GM23338 (cell line): ENCODE measurements around the gene CHCHD3. TPM values are rescaled to one million over a fixed set of nuclear protein-coding genes. Genes with fewer than 3 reads are reported as not detected.

Experiments
- ATAC-seq: fragments of 200-7000 bp; cut with Tn5 transposase; 3 replicates; pipeline ENCODE4 v1.9.1; 2020
- DNase-seq: peaks from one replicate; pipeline ENCODE4 v3.0.0-alpha.2; 2015; ENCODE audit warnings: low spot score
- H2AFZ ChIP-seq: fragments of 200-600 bp; sonication (generic); 2 replicates; pipeline ENCODE4 v1.8.0; 2016; ENCODE audit warnings: antibody characterized with exemption, mild to moderate bottlenecking, moderate library complexity
- H3F3A ChIP-seq: fragments of 200-600 bp; sonication (generic); replicated peaks from 2 replicates; pipeline ENCODE4 v1.8.0; 2017; ENCODE audit warnings: antibody characterized with exemption, mixed run types, low read depth
- H3K27ac ChIP-seq: fragments of 200-600 bp; sonication (generic); 2 replicates; pipeline ENCODE4 v1.6.1; 2016; ENCODE audit warnings: low read depth
- H3K27me3 ChIP-seq: fragments of 200-600 bp; sonication (generic); 2 replicates; pipeline ENCODE4 v1.8.0; 2016; ENCODE audit warnings: mild to moderate bottlenecking, mixed run types, moderate library complexity; ENCODE audit not compliant: insufficient read depth
- H3K36me3 ChIP-seq: fragments of 200-600 bp; sonication (generic); 2 replicates; pipeline ENCODE4 v1.8.0; 2016; ENCODE audit warnings: mild to moderate bottlenecking; ENCODE audit not compliant: insufficient read depth
- H3K4me1 ChIP-seq: fragments of 200-600 bp; sonication (generic); 2 replicates; pipeline ENCODE4 v1.8.0; 2016; ENCODE audit warnings: mild to moderate bottlenecking, moderate library complexity; ENCODE audit not compliant: insufficient read depth
- H3K4me2 ChIP-seq: fragments of 200-600 bp; sonication (generic); 2 replicates; pipeline ENCODE4 v1.7.1; 2017; ENCODE audit warnings: mixed run types
- H3K4me3 ChIP-seq: fragments of 200-600 bp; sonication (generic); 2 replicates; pipeline ENCODE4 v1.6.1; 2016; ENCODE audit warnings: mixed run types
- H3K79me2 ChIP-seq: fragments of 200-600 bp; sonication (generic); replicated peaks from 2 replicates; pipeline ENCODE4 v1.8.0; 2017; ENCODE audit warnings: mild to moderate bottlenecking; ENCODE audit not compliant: insufficient read depth
- H3K9me2 ChIP-seq: fragments of 200-600 bp; sonication (generic); 2 replicates; pipeline ENCODE4 v1.8.0; 2017; ENCODE audit not compliant: insufficient read depth
- H4K20me1 ChIP-seq: fragments of 200-600 bp; sonication (generic); replicated peaks from 2 replicates; pipeline ENCODE4 v1.8.0; 2017; ENCODE audit warnings: mild to moderate bottlenecking; ENCODE audit not compliant: insufficient read depth
- H3K27ac Mint-ChIP-seq: 2 replicates; pipeline ENCODE4 v1.8.0; 2020; ENCODE audit warnings: inconsistent platforms, mild to moderate bottlenecking, moderate library complexity, mixed read lengths
- H3K27me3 Mint-ChIP-seq: 3 replicates; pipeline ENCODE4 v1.8.0; 2022; ENCODE audit warnings: low read depth, mild to moderate bottlenecking, moderate library complexity, mixed read lengths, inconsistent platforms; ENCODE audit not compliant: insufficient read depth, poor library complexity
- H3K36me3 Mint-ChIP-seq: 3 replicates; pipeline ENCODE4 v1.8.0; 2021; ENCODE audit warnings: low read depth, mild to moderate bottlenecking, inconsistent platforms, moderate library complexity, mixed read lengths
- H3K4me1 Mint-ChIP-seq: 3 replicates; pipeline ENCODE4 v1.8.0; 2020; ENCODE audit warnings: mild to moderate bottlenecking, inconsistent platforms, mixed read lengths
- H3K4me3 Mint-ChIP-seq: 3 replicates; pipeline ENCODE4 v1.8.0; 2021; ENCODE audit warnings: moderate library complexity, mild to moderate bottlenecking, inconsistent platforms, mixed read lengths
- H3K9me3 Mint-ChIP-seq: 3 replicates; pipeline ENCODE4 v1.8.0; 2020; ENCODE audit warnings: moderate library complexity, mild to moderate bottlenecking, inconsistent platforms, mixed read lengths
- CTCF ChIP-seq, 2 experiments: fragments of 200-600 bp in 1 of 2; sonication (generic) in 1 of 2; conservative IDR thresholded peaks; 2 replicates each; pipeline versions ENCODE4 v1.5.1 to v1.6.1; 2016 to 2017; ENCODE audit warnings: antibody characterized with exemption in 2 of 2, low read depth in 2 of 2, mild to moderate bottlenecking in 2 of 2, moderate library complexity in 1 of 2
- ETS1 ChIP-seq: IDR thresholded peaks from 2 replicates; pipeline ENCODE4 v1.6.1; 2016; ENCODE audit warnings: antibody characterized with exemption
- EZH2 ChIP-seq: fragments of 200-600 bp; sonication (generic); IDR thresholded peaks from one replicate; pipeline ENCODE4 v1.8.0; 2017; ENCODE audit warnings: antibody characterized with exemption, mild to moderate bottlenecking, low read depth; ENCODE audit not compliant: unreplicated experiment
- POLR2AphosphoS5 ChIP-seq: IDR thresholded peaks from 2 replicates; pipeline ENCODE4 v1.6.1; 2016; ENCODE audit warnings: antibody characterized with exemption, low read depth
- REST ChIP-seq: IDR thresholded peaks from one replicate; pipeline ENCODE4 v1.6.1; 2018; ENCODE audit warnings: antibody characterized with exemption; ENCODE audit not compliant: unreplicated experiment
- STAT1 ChIP-seq: IDR thresholded peaks from one replicate; pipeline ENCODE4 v1.6.1; 2016; ENCODE audit warnings: antibody characterized with exemption; ENCODE audit not compliant: unreplicated experiment
- ZNF462 ChIP-seq: fragments of 250-450 bp; sonication (Bioruptor Pico); IDR thresholded peaks from 2 replicates; pipeline ENCODE4 v1.5.0; 2020; ENCODE audit warnings: mild to moderate bottlenecking, moderate library complexity
- polyA plus RNA-seq: library from polyadenylated mRNA; unstranded; fragments of >200 nt; fragmentation: Nextera tagmentation; extraction: Ambion mirVana; gene quantifications from 2 replicates; pipeline ENCODE4 v1.2.1, GENCODE V29; 2016
- total RNA-seq: library from RNA; depleted of rRNA; stranded (reverse); fragments of >200 nt; shearing (Covaris generic); gene quantifications from 2 replicates; pipeline ENCODE4 v1.2.3, GENCODE V29; 2014

CHCHD3 gene
- total and polyA plus RNA-seq, 2 experiments from 2014 or later: 107 to 131 TPM

GRCh38 chr7:132782777-132783640 is 298.9 kb downstream of the CHCHD3 start:
- no peak for TF ChIP-seq REST
- no peak for TF ChIP-seq POLR2AphosphoS5
- no peak for TF ChIP-seq ZNF462
- TF ChIP-seq EZH2: no peak
- no peak for TF ChIP-seq ETS1
- no peak for TF ChIP-seq CTCF (conservative IDR thresholded peaks at IDR 0.05; ENCODE audit: low read depth in 2 of 2)
- TF ChIP-seq STAT1: no peak
- H3K36me3 Mint-ChIP-seq: peaks cover 14% of the 10 kb centered on the region
- Histone ChIP-seq H4K20me1 (no peaks in the 10 kb centered on the region; the same call in 1 of the 2 replicates), H3K27ac (no peak overlapping the region; the same call in 1 of the 2 replicates), H3K36me3 (no peaks in the 10 kb centered on the region; the same call in 1 of the 2 replicates), H3K27me3 (no peaks in the 10 kb centered on the region), H3F3A (no peaks in the 10 kb centered on the region), H3K79me2 (no peaks in the 10 kb centered on the region), H2AFZ (no peak overlapping the region), H3K4me3 (no peak overlapping the region), H3K4me2 (no peak overlapping the region), H3K4me1 (no peaks in the 10 kb centered on the region), H3K9me2 (no peaks in the 10 kb centered on the region)
- no peak overlapping the region for H3K4me3 Mint-ChIP-seq
- peaks cover 9% of the 10 kb centered on the region; the same call in 2 of the 3 replicates for H3K4me1 Mint-ChIP-seq
- no peak overlapping the region for H3K27ac Mint-ChIP-seq
- peaks cover 5% of the 10 kb centered on the region for H3K27me3 Mint-ChIP-seq
- DNase-seq (no peak), ATAC-seq (no peak)
- no peaks in the 10 kb centered on the region for H3K9me3 Mint-ChIP-seq
